Jurkat, Clone E6-1 (cell line): ENCODE results near the gene KRTAP3-2.

ENCODE experiments used
- DNase-seq: peaks from one replicate; pipeline ENCODE4 v3.0.0-alpha.2; 2011; ENCODE audit warnings: low read depth, low spot score
- H3K4me3 ChIP-seq: 2 replicates; pipeline ENCODE4 v1.5.1; 2011; ENCODE audit warnings: mild to moderate bottlenecking, low read length, control low read depth, moderate library complexity

Gene KRTAP3-2

DNA sequence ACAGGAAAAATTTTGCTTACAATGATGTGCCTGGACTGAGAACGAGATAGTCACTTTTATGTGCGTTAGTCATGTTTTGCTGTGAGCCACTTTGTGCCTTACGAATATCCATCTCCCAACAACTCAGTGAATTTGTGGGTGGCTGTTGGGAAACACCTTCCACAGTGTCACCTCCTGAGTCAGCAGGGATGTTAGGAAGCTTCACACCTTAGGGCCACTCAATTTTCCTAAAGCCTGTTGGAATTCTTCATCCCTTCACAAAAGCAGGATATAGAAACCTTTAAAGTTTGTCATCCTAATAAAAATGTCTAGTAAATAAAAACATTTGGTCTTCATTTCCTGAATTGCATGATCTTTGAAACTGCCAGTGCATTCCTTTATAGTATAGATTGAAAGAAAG is 13.5 kb upstream of the KRTAP3-2 start:
- no peak for DNase-seq
- H3K4me3 ChIP-seq: no peak overlapping the region

DNA sequence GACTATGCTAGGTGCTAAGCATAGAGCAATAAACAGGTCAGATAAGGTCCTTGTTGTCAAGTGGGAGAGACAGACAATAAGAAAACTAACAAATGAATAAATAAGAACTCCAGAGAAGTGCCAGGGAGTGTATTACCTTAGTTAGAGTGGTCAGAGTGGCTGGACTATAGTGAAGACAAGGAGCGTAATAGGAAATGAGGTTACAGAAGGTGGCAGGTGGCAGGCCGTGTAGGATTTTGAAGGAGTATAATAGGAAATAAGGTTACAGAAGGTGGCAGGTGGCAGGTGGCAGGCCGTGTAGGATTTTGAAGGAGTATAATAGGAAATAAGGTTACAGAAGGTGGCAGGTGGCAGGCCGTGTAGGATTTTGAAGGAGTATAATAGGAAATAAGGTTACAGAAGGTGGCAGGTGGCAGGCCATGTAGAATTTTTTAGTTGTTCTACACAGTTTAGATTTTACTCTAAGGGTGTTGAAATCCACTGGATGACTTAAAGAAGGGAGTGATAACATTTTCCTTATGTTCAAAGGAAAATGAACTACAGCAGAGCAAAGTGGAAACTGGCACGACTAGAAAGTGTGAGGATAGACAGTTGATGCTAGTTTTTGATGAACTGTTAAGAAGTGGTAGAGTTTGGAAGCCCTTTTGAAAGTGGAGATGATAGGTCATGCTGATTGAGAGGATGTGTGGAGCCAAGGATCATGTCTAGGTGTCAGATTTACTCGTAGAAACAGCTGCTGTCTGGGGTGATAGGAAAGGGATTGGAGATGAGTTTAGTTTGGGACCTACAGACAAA is 12.8 kb upstream of the KRTAP3-2 start:
- no peak overlapping the region for H3K4me3 ChIP-seq
- DNase-seq: no peak

DNA sequence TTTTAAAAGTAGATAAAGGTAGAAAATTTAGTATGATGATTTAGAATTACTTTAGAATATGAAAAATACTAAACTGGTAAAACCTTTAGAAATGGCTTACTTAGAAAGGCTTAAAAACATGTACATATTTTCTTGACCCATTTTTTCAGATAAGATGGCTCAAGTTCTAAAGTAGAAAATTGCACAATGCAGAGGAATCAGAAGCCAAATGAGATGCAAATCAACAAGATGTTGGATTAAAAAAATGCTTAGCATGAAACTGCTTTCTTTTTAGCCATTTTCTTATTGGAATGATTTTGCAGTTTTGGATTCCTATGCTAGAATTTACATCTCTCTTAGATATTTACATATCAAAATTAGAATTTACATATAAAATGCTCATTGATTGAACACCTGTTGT is 10.7 kb upstream of the KRTAP3-2 start:
- no peak for DNase-seq
- H3K4me3 ChIP-seq: no peak overlapping the region

DNA sequence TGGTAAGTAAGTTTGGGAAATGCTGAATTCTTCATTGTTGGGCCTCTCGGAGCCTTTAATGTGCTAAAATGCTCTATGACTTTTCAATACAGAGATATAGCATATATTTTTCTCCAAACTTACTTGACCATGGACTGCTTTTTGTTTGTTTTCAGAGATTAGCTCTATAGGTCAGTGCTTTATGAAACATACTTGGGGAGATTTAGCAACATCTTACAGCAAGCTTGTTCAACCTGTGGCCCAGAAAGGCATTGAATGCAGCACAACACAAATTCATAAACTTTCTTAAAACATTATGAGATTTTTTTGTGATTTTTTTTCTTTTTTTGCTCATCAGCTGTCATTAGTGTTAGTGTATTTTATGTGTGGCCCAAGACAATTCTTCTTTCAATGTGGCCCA is 10.2 kb upstream of the KRTAP3-2 start:
- no peak for DNase-seq

DNA sequence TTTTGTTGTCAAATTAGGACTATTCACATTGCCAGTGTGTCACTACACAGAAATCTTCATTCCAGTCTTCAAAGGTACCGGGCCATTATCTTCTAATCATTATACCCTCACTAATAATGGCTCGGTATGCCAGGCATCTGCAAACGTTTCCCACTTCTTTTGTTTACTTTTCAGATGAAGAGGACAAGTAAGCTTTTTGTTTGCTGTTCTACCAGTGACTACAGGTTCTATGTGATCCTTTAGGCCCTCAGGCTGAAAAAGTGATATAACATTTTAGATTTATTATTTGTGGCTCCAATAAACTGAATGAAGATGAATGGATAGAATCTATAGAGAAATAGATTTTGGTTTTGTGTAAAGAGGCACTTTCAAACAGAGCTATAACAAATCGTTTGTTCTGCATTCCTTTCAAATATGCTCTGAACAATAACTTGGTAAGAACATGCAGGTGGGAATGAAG is 9.6 kb upstream of the KRTAP3-2 start:
- DNase-seq: no peak

More for the DNA sequence above, 10.2 kb upstream of the KRTAP3-2 start:
- no peak overlapping the region for H3K4me3 ChIP-seq

DNA sequence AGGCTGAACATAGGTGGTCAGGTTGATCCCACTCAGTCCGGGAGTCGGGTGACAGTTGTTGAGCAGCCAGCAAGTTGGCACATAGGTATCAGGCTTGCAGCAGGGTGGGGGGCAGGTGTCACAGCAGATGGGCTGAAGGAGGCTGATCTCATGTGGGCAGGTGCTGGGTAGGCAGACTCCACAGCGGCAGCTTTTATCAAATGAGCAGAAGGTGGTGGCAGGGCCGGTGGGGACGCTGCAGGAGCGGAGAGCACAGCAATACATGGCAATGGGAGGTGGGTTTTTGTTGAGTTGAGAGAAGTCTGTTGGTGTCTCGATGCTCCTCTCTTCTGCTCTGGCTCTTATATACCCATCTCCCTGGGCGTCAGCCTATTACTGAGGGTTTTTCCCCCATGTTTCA is 9.1 kb upstream of the KRTAP3-2 start, which contains the start of gene KRTAP3-1:
Gene KRTAP3-1, minus strand, starts transcription at position 318 of the 400 bp plus-strand sequence. Its CDS starts 54 bp downstream, at position 264.
- no peak for DNase-seq
- H3K4me3 ChIP-seq: no peak within 1 kb of the TSS

More for the DNA sequence above, 9.6 kb upstream of the KRTAP3-2 start:
- no peak overlapping the region for H3K4me3 ChIP-seq

DNA sequence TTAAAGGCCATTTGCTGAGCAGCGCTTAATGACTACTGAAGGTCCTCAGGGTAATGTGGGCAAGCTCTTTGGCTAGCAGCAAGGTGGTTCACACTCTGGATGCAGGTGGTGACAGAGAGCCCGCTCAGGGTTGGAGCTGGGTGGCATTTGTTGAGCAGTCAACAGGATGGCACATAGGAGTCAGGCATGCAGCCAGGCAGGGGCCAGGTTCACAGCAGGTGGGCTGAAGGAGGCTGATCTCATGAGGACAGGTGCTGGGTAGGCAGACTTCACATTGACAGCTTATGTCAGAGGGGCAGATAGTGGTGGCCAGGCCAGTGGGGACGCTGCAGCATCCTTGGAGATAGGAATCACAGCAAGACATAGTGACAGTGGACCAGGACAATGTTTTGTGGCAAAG is 4.7 kb upstream of the KRTAP3-2 start:
- H3K4me3 ChIP-seq: no peak overlapping the region
- DNase-seq: no peak

DNA sequence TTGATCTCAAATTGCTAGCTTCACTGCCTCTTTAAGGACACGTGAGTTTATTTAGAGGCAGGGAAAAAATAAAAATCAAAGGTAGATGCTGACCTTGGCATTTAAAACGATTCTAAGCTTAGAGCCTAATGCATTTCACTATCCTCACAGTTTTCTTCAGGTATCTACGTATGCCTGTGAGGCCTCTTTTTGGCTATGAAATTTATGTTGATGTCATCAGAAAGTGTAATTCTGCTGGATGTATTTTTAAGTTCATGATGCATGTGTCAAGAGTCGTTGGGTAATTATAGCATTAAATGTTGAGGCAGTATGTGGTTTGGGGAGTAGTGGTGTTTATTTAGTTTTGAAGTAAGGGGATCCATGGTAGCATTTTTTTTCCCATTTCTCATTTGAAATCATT is 4.2 kb upstream of the KRTAP3-2 start:
- DNase-seq: no peak
- no peak overlapping the region for H3K4me3 ChIP-seq

DNA sequence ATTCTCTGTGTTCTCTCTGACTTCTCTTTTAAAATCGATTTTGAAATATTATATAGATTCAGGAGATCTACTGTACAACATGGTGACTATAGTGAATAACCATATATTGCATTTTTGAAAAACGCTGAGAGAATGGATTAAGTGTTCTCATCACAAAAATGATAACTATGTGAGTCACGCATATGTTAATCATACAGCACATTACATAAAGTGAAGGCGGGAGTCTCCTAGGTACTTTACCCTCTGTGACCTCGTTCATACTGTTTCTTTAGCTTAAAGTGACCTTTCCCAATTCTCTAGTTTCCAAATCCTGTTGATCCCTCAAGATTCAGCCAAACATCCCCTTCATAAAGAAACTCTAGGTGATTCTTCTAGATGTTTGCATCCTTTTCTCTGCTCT is 3.1 kb upstream of the KRTAP3-2 start:
- no peak overlapping the region for H3K4me3 ChIP-seq
- DNase-seq: no peak

DNA sequence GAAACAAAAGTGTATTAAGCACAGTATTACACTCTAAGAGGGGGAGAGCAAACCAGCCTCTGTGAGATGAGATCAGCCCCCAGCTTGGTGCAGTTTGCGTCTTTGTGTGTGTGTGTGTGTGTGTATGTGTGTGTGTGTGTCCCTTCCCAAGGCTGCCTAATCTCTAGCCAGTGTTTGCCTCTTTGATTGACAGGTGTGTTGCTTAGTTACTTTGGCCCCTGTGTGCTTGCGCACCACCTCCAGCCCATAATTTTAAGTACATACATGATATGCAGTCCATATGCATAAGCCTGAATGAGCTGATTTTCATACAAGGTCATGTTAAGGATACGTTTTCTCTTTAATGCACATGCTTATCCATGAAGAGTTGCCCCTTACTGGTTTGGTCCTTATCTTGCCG is 2.1 kb upstream of the KRTAP3-2 start:
- no peak for DNase-seq
- no peak overlapping the region for H3K4me3 ChIP-seq

DNA sequence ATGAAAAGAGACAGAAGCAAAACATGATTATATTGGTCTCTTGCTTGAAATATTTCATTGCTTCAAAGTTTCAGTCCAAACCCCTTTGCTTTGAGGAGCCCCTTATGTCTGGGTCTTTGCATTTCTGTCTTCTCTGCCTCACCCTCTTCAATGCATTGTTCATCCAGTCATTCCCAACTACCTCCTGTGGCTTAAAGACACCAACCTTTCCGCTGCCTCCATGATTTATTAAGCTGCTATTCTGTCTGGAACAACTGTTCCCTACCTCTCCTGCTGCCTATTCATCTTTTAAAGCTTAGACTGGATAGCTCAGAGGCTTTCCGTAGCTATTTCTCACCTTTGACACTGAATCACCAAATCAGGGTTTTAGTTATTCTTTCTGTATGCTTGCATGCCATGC is 2.3 kb downstream of the KRTAP3-2 start:
- no peak for DNase-seq

DNA sequence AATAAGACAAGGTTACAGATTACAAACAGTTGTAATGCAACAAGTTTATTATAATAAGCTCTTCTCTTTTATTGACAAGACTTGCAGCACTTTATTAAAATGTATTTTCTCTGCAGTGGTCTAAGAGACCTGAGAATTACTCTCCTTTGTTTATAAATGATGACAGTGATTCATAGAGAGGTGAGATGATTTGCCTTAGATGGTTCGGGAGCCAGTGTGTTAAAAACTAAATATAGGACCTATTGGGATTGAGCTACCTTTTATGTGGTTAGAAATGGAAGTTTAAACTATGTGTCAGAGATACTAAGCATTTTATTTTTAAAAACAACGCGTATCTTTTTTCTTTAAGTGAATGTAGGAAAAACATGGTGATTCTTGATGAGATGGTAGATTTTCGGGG is 2.9 kb downstream of the KRTAP3-2 start:
- DNase-seq: no peak
- no peak overlapping the region for H3K4me3 ChIP-seq

More for the DNA sequence above, 2.3 kb downstream of the KRTAP3-2 start:
- no peak overlapping the region for H3K4me3 ChIP-seq

DNA sequence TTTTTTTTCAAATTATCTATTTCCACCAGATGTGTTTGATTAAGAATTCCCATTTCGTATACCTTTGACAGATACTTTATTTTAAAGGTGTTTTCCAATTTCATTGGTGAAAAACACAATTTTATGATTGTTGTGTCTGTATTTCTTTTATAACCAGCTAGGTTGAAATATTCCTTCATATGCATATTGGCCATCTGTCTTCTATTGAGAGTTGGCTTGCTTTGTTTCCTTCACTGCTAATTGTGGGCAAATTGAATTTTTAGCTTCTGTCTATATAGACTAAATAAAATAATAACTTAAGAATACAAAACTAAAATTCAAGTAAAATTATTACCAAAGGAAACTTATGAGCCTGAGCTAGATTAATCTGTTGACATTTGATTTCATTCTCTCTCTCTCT is 4.6 kb downstream of the KRTAP3-2 start:
- H3K4me3 ChIP-seq: no peak overlapping the region
- DNase-seq: no peak

DNA sequence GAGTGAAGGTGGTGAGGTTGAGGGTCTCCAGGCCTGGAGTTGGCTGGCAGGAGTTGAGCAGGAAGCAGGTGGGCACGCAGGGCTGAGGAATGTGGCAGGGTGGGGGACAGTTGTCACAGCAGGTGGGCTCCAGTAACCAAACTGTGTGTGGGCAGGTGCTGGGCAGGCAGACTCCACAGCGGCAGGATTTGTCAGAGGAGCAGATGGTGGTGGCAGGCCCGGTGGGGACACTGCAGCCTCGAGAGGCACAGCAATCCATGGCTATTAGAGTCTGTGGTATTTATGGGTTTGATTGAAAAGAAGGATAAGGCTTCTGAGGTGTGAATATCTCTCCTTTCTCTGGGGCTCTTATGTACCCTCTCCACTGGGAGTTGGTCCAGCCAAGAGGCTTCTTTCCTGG is 5.9 kb downstream of the KRTAP3-2 start, which contains the start of gene KRTAP3-3:
Gene KRTAP3-3, minus strand, starts transcription at position 326 of the 400 bp plus-strand sequence. Its CDS starts 67 bp downstream, at position 259.
- no peak for DNase-seq
- H3K4me3 ChIP-seq: no peak within 1 kb of the TSS

DNA sequence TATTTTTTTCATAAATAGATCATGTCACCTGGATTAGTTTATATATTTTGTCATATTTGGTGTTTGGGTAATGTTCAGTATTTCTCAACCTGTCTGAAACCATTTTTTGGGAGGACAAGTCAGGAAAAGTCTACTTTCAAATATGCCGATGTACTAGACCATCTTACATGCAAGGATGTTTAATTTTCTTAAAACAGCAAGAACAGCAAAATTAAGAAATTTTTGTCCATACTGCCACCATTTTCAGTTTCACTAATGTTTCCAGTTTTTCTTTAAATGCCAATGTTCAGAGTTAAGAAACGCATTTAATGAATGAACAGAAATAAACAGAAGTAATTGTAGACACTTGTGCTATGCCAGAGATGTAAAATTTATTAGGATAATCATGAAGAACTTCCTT is 6.6 kb downstream of the KRTAP3-2 start:
- no peak for DNase-seq
- H3K4me3 ChIP-seq: no peak overlapping the region

DNA sequence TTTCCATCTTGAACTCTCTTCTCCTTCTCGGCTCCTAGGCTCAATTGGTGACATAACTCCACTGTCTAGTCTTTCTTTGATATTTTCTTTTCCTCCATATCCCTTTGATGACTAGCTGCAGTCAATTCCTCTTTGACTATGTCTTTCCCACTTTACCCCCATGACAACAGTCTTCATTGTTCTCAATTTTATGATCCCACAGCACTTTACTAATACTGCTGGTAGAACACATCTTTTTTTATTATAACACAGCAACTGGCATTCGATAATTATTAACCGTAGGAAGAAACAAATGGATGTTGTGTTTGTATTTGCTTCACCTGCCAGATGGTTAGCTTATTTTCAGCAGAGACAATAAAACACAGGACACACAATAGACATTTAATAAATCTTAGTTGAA is 7.0 kb downstream of the KRTAP3-2 start:
- H3K4me3 ChIP-seq: no peak overlapping the region
- no peak for DNase-seq

DNA sequence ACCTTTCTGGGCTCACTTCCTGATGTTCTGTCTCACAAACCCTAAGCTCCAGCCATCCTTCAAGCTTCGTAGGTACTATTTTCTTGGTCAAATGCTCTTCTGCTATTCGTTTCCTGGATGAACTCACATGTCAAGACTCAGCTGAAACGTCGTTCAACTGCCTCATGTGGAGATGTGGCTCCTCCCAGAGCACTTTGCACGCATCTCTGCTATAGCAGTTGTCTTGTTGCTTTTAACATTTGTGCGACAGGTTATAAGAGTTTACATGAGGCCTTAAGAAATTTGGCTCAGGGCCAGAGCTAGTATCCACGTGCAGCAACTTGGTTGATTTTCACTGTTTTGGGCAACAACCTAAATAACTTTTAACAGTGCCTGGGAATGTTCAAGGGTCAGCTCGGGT is 12.8 kb downstream of the KRTAP3-2 start:
- no peak overlapping the region for H3K4me3 ChIP-seq
- DNase-seq: no peak

DNA sequence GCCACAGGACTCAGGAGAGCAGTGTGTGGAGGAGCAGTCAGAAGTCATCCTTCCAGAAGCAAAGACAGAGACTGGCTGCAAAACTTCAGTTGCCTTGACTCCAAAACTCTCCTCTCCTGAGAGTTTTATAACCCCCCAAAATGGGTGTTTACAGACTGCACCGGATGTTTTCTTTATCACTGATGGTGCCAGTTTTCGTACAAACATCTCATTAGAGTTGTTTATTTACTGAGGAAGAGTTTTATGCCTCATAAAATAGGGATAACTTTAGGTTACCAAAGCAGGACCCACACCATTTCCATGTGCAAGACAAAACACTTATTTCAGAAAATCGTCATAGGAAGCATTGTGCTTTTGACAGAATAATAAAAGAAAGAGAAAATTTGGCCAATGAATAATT is 15.5 kb downstream of the KRTAP3-2 start, which contains the start of gene KRT40:
Gene KRT40, minus strand, starts transcription at position 101 of the 400 bp plus-strand sequence. Its CDS starts 53 bp downstream, at position 48.
- no peak within 1 kb of the TSS for H3K4me3 ChIP-seq
- no peak for DNase-seq

DNA sequence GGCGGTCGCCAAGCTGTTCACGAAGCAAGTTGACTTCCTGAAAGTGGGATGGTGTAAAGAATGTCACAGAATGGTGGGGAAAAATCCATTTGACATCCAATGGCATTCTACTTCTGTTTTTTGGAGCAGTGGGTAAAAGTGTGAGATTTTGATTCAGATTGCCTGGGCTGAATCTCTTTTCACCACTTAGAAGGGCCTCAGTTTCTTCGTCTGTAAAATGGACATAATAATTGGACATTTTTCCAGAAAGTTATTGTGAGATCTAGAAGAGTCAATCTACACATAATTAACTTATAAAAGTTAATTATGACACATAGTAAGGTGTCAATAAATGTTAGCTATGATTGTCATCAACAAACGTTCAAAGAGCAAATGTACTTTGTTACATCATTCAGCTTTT is 18.6 kb downstream of the KRTAP3-2 start:
- no peak overlapping the region for H3K4me3 ChIP-seq
- DNase-seq: no peak

DNA sequence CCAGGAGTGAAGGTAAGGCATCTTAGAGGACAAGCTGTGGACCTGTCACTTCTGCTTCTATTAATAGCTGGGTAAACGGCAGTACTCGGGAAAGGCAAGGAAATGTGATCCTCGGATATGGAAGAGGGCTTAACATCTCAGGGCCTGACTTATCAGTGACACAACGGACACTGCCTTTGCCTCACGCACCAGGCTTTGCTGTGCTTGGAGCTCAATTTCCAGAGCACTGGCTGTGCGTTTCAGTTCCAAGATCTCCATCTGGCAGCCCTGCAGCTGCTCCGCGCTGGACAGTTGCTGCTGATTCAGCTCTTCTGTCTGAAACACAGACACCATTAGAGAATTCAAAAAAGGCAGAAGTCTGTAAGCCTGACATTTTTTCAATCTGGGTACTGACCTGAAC is 19.1 kb downstream of the KRTAP3-2 start:
- DNase-seq: no peak
- no peak overlapping the region for H3K4me3 ChIP-seq

DNA sequence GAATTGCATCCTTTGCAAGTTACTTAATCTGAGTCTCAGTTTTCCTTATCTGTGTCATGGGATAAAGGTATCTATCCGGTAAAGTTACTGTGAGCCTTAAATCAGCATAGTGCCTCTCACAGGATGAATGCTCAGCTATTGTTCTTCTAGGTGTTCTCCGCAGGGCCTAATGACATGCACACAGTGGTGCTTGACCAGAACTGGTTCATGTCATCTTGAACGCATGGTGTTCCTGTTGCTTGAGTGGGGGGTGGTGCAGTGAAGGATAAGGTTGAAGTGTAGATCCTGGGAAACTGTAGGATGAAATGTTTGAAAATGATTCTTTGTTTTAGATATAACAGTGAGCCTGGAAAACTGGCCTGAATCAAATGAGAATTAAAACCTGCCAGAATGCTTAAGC is 19.6 kb downstream of the KRTAP3-2 start:
- DNase-seq: no peak
- no peak overlapping the region for H3K4me3 ChIP-seq
